ENCODE measurements around the gene LMAN1L. TPM values are rescaled to one million over a fixed set of nuclear protein-coding genes. Genes with fewer than 3 reads are reported as not detected.

LMAN1L gene
- total and polyA plus RNA-seq, 9 donors, result not detected

GRCh38 chr15:74816624-74817369, 4.2 kb downstream of the LMAN1L start:
- no peak for TF ChIP-seq EP300 (IDR thresholded peaks at IDR 0.05)
- TF ChIP-seq POLR2A (IDR thresholded peaks at IDR 0.05), result no peak
- TF ChIP-seq CTCF (IDR thresholded peaks at IDR 0.05), result no peak
- H3K9me3 ChIP-seq, result no peaks in the 10 kb centered on the region
- H3K36me3 ChIP-seq, result no peaks in the 10 kb centered on the region
- H3K4me1 ChIP-seq (ENCODE audit: insufficient read depth), result no peaks in the 10 kb centered on the region
- no peak for DNase-seq
- H3K27ac ChIP-seq, result no peak overlapping the region
- WGBS, 3 donors, result 38 to 47% (median 43%) methylated on average over 19 of the region's 19 CpGs
- H3K27me3 ChIP-seq, result no peaks in the 10 kb centered on the region
- intact Hi-C loops (cut with DNase I), result loop anchor here in 1 of 4 donors (10.0 kb wide), 1 partner anchor 58 kb away; the partner anchor contains the start of gene SCAMP2
- no peak overlapping the region for H3K4me3 ChIP-seq

GRCh38 chr15:74817370-74817737, 4.7 kb downstream of the LMAN1L start:
- Histone ChIP-seq H3K9me3 (no peaks in the 10 kb centered on the region), H3K4me1 (ENCODE audit: insufficient read depth) (no peaks in the 10 kb centered on the region), H3K36me3 (no peaks in the 10 kb centered on the region), H3K27ac (no peak overlapping the region), H3K4me3 (no peak overlapping the region), H3K27me3 (no peaks in the 10 kb centered on the region)
- intact Hi-C loops (cut with DNase I), result loop anchor here in 1 of 4 donors (10.0 kb wide), 1 partner anchor 57 kb away; the partner anchor contains the start of gene SCAMP2
- 8 to 16% (median 12%) methylated on average over 9 of the region's 9 CpGs for WGBS, 3 donors
- TF ChIP-seq POLR2A (IDR thresholded peaks at IDR 0.05) (no peak), CTCF (IDR thresholded peaks at IDR 0.05) (no peak), EP300 (IDR thresholded peaks at IDR 0.05) (no peak)
- DNase-seq, result no peak

GRCh38 chr15:74820056-74820455, 7.4 kb downstream of the LMAN1L start:
- no peaks in the 10 kb centered on the region for H3K27me3 ChIP-seq
- DNase-seq, result no peak
- 84 to 87% (median 85%) methylated on average over 5 of the region's 5 CpGs for WGBS, 3 donors
- H3K27ac ChIP-seq, result no peak overlapping the region
- no peaks in the 10 kb centered on the region for H3K4me1 ChIP-seq (ENCODE audit: insufficient read depth)
- H3K36me3 ChIP-seq, result no peaks in the 10 kb centered on the region
- intact Hi-C loops (cut with DNase I), result no loop called here
- no peaks in the 10 kb centered on the region for H3K9me3 ChIP-seq
- TF ChIP-seq CTCF (IDR thresholded peaks at IDR 0.05) (no peak), EP300 (IDR thresholded peaks at IDR 0.05) (no peak), POLR2A (IDR thresholded peaks at IDR 0.05) (no peak)
- H3K4me3 ChIP-seq, result no peak overlapping the region

GRCh38 chr15:74821091-74821789, 8.6 kb downstream of the LMAN1L start:
- no peak overlapping the region for H3K4me3 ChIP-seq
- DNase-seq, result no peak
- intact Hi-C loops (cut with DNase I), result no loop called here
- no peaks in the 10 kb centered on the region for H3K27me3 ChIP-seq
- H3K27ac ChIP-seq, result no peak overlapping the region
- WGBS, 3 donors, result 53 to 59% (median 58%) methylated on average over 11 of the region's 11 CpGs
- no peaks in the 10 kb centered on the region for H3K9me3 ChIP-seq
- no peaks in the 10 kb centered on the region for H3K36me3 ChIP-seq
- H3K4me1 ChIP-seq (ENCODE audit: insufficient read depth), result peaks cover 1% of the 10 kb centered on the region
- TF ChIP-seq CTCF (IDR thresholded peaks at IDR 0.05) (no peak), POLR2A (IDR thresholded peaks at IDR 0.05) (no peak), EP300 (IDR thresholded peaks at IDR 0.05) (no peak)

Measured in ovary (tissue), 9 donors.